ENCODE measurements around the gene HGD. TPM values are rescaled to one million over a fixed set of nuclear protein-coding genes. Genes with fewer than 3 reads are reported as not detected.

HGD gene
- total and polyA plus RNA-seq, 2 of the 13 experiments (the other 11 are each of a cell fraction or from before 2014, with no cell fraction given) = 265 to 398 TPM

- TF ChIP-seq ZXDC (CRISPR knock-in tag; IDR thresholded peaks at IDR 0.05) (no peak), ZNF883 (CRISPR knock-in tag; IDR thresholded peaks at IDR 0.05; ENCODE audit: not compliant biosample characterization) (peak; percentile 61), NFE2 (CRISPR knock-in tag; IDR thresholded peaks at IDR 0.05) (no peak), MTA3 (CRISPR knock-in tag; IDR thresholded peaks at IDR 0.05) (no peak), E2F1 (CRISPR knock-in tag; IDR thresholded peaks at IDR 0.05) (0 out of 2 replicates have a peak, but pooled peaks have one; percentile 23), ZNF124 (CRISPR knock-in tag; IDR thresholded peaks at IDR 0.05) (peak; percentile 87), FOXM1 (CRISPR knock-in tag; IDR thresholded peaks at IDR 0.05) (no peak), ZBTB20 (CRISPR knock-in tag; IDR thresholded peaks at IDR 0.05; ENCODE audit: borderline replicate concordance, low read depth) (no peak), ZFX (CRISPR knock-in tag; IDR thresholded peaks at IDR 0.05; ENCODE audit: low read depth) (peak; percentile 98), RNF2 (conservative IDR thresholded peaks at IDR 0.05; ENCODE audit: low read depth) (no peak; the same call in 1 of the 2 replicates), BATF2 (CRISPR knock-in tag; IDR thresholded peaks at IDR 0.05) (no peak), NFATC3 (CRISPR knock-in tag; IDR thresholded peaks at IDR 0.05) (0 out of 2 replicates have a peak, but pooled peaks have one; percentile 39), MED8 (CRISPR knock-in tag; IDR thresholded peaks at IDR 0.05; ENCODE audit: insufficient replicate concordance) (no peak), ZNF225 (CRISPR knock-in tag; IDR thresholded peaks at IDR 0.05) (peak; percentile 70; the same call in 1 of the 2 replicates), MAFK (conservative IDR thresholded peaks at IDR 0.05 in 1 of 2, IDR thresholded peaks at IDR 0.05 in 1 of 2; ENCODE audit: low read length in 2 of 2) (no peak), ZNF230 (CRISPR knock-in tag; IDR thresholded peaks at IDR 0.05) (peak; percentile 83; the same call in 1 of the 2 replicates), ZKSCAN1 (IDR thresholded peaks at IDR 0.05; ENCODE audit: low read length) (no peak), ZBTB33 (CRISPR knock-in tag; IDR thresholded peaks at IDR 0.05) (peak; percentile 29; the same call in 1 of the 2 replicates), NFIC (IDR thresholded peaks at IDR 0.05; ENCODE audit: low read length) (no peak), SMYD3 (CRISPR knock-in tag; IDR thresholded peaks at IDR 0.05) (peak; percentile 71; the same call in 1 of the 2 replicates), ZFP91 (CRISPR knock-in tag; IDR thresholded peaks at IDR 0.05; ENCODE audit: borderline replicate concordance) (peak; percentile 69; the same call in 1 of the 2 replicates), ZNF235 (CRISPR knock-in tag; IDR thresholded peaks at IDR 0.05; ENCODE audit: borderline replicate concordance) (no peak)
Measured at GRCh38 chr3:120596116-120596852, 85.8 kb downstream of the HGD start, which contains the start of gene NDUFB4 (continued).

Data from HepG2 (cell line).